ENCODE data around the gene ANKS3. TPM values are rescaled to one million over a fixed set of nuclear protein-coding genes. Genes with fewer than 3 reads are reported as not detected.

Gene ANKS3, protein sequence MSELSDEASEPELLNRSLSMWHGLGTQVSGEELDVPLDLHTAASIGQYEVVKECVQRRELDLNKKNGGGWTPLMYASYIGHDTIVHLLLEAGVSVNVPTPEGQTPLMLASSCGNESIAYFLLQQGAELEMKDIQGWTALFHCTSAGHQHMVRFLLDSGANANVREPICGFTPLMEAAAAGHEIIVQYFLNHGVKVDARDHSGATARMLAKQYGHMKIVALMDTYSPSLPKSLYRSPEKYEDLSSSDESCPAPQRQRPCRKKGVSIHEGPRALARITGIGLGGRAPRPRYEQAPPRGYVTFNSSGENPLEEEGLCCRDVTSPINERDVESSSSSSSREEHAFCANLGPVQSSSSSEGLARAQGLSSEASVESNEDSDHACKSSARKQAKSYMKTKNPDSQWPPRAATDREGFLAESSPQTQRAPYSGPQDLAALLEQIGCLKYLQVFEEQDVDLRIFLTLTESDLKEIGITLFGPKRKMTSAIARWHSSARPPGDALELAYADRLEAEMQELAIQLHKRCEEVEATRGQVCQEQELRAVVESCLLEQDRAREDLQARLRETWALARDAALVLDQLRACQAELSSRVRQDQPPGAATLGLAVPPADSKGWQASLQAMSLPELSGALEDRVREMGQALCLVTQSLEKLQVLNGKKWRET
- total RNA-seq (2013): 8.1 TPM
- 10 to 100 TPM in 1 of 3 donors, under 1 TPM in 2; 0.59 to 13.7 (median 0.95) TPM for polyA plus RNA-seq
- polyA minus RNA-seq: 7.3 and 8.0 TPM in 2 replicates
- total RNA-seq: 0.92 to 7.0 (median 3.2) reads per million in 11 experiments

DNA sequence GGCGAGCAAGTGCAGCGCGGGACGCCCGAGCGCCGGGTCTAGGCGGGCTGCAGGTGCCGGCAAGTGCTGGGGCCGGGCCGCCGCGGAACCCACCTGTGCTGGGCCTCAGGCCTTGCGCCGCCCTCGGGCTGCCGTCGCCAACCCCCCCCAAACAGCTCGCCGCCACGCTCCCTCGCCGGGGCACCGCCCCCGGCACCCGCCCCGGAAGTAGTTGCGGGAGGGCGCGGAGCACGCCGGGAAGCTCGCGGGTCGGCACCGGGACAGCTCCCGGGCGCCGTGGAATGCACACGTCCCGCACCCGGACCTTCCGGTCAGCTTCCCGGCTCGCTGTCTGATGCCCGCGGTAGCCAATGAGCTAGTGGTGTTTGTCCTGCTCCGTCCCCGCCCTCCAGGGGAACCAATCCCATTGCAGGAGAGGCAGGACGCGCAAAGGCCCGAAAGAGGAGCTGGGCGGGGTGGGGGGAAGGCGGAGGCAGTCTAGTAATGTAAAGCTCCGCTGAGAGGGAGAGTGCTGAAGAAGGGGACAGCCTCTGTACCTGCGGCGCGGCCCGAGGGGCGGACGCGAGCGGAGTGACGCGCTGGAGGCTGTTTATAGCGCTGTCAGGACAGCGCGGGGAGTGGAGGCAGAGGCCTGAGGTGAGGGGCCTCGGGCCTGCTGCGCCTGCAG is at the start of gene ANKS3, which contains the start of gene DNAAF8:
TSS of gene ANKS3 (minus strand) at position 209 of the 667 bp plus-strand sequence. CDS start 4,122 bp downstream, outside the sequence.
TSS of gene DNAAF8 (plus strand) at position 475 of the 667 bp plus-strand sequence. CDS start 1,978 bp downstream, outside the sequence.
- peak within 1 kb of the TSS; percentile 99 for H3K4me2 ChIP-seq (replicated peaks; ENCODE audit: extremely low read depth, low read length, poor library complexity, severe bottlenecking)
- no peaks in the 10 kb centered on the region for H3K9me3 ChIP-seq (replicated peaks in 1 of 2; ENCODE audit: control insufficient read depth in 1 of 2, insufficient read depth in 1 of 2, low read length in 2 of 2)
- H3K36me3 ChIP-seq (replicated peaks in 1 of 2; ENCODE audit: control insufficient read depth in 1 of 2, insufficient read depth in 2 of 2, low read length in 2 of 2): peaks cover 7 to 20% of the 10 kb centered on the region in 2 donors
- H3K9me3 Mint-ChIP-seq: no peaks in the 10 kb centered on the region
- peaks cover 10% of the 10 kb centered on the region for H3K79me2 ChIP-seq (ENCODE audit: insufficient read depth, low read length)
- intact Hi-C loops (cut with micrococcal nuclease): loop anchor here (1.0 to 5.0 kb wide), 4 partner anchors 33 to 68 kb away; partner anchors contain the start of genes ROGDI (in 2 of the 2), ZNF500 (in 2 of the 2) and NUDT16L1 (in 1 of the 2)
- WGBS (ENCODE audit: insufficient coverage): under 1% methylated on average over 68 of the region's 70 CpGs
- H3K4me3 ChIP-seq (replicated peaks in 1 of 3; ENCODE audit: low read depth in 2 of 3, low read length in 3 of 3): peak within 1 kb of the TSS; percentile 89 to 100 (median 99)
- no peaks in the 10 kb centered on the region for H4K20me1 ChIP-seq (ENCODE audit: insufficient read depth, low read length)
- peaks cover 16 to 20% of the 10 kb centered on the region in 2 donors for H3K4me1 ChIP-seq (ENCODE audit: control insufficient read depth in 1 of 2, insufficient read depth in 2 of 2, low read length in 2 of 2)
- H3K4me3 Mint-ChIP-seq: peak within 1 kb of the TSS; percentile 87 to 99
- H3K27ac ChIP-seq (ENCODE audit: low read depth in 1 of 2, low read length in 2 of 2): peak within 1 kb of the TSS; percentile 50 to 61
- H3K27ac Mint-ChIP-seq: peak within 1 kb of the TSS; percentile 72 to 94 (median 93)
- peak within 1 kb of the TSS; percentile 60 for H3K9ac ChIP-seq (ENCODE audit: insufficient read depth, low read length, poor library complexity, severe bottlenecking)
- H3K27me3 ChIP-seq (ENCODE audit: control insufficient read depth in 2 of 2, insufficient read depth in 2 of 2, low read length in 2 of 2): no peaks in the 10 kb centered on the region
- H3K36me3 Mint-ChIP-seq: peaks cover 7 to 14% of the 10 kb centered on the region in 2 donors
- peaks cover 14% of the 10 kb centered on the region for H3K4me1 Mint-ChIP-seq
- peak within 1 kb of the TSS; percentile 97 for H2AFZ ChIP-seq (ENCODE audit: insufficient read depth, low read depth, low read length, poor library complexity, severe bottlenecking)
- TF ChIP-seq, protein P1, sequence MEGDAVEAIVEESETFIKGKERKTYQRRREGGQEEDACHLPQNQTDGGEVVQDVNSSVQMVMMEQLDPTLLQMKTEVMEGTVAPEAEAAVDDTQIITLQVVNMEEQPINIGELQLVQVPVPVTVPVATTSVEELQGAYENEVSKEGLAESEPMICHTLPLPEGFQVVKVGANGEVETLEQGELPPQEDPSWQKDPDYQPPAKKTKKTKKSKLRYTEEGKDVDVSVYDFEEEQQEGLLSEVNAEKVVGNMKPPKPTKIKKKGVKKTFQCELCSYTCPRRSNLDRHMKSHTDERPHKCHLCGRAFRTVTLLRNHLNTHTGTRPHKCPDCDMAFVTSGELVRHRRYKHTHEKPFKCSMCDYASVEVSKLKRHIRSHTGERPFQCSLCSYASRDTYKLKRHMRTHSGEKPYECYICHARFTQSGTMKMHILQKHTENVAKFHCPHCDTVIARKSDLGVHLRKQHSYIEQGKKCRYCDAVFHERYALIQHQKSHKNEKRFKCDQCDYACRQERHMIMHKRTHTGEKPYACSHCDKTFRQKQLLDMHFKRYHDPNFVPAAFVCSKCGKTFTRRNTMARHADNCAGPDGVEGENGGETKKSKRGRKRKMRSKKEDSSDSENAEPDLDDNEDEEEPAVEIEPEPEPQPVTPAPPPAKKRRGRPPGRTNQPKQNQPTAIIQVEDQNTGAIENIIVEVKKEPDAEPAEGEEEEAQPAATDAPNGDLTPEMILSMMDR (IDR thresholded peaks at IDR 0.05): no peak
- H3K27me3 Mint-ChIP-seq (ENCODE audit: low read depth in 3 of 3): peaks cover 0 to 2% (median 0%) of the 10 kb centered on the region in 3 donors
- peak; percentile 84 to 89 (median 88) for DNase-seq
